AG04449 (cell line): ENCODE data around the gene ERICH6B.
"Not testable (repeated sequence)": the region's sequence is repeated elsewhere in the genome, so short reads cannot be mapped to it uniquely, and the experiment has no call there.

ENCODE experiments used
- CTCF ChIA-PET: fragments of 350-600 bp; formaldehyde crosslinking; extraction: SDS; loops from one replicate; lab custom pipeline; 2021; ENCODE audit warnings: antibody characterized with exemption; lab: Yijun Ruan, JAX
- POLR2A ChIA-PET: fragments of 400-600, 350-600 bp; formaldehyde crosslinking; extraction: SDS; loops from one replicate; lab custom pipeline; 2020; ENCODE audit warnings: antibody characterized with exemption, inconsistent platforms; lab: Yijun Ruan, JAX
- DNase-seq: peaks from one replicate; pipeline ENCODE4 v3.0.0-alpha.2; 2010; ENCODE audit warnings: low read depth, low spot score
- H3K4me3 ChIP-seq: 2 replicates; pipeline ENCODE4 v1.5.1; 2011; ENCODE audit warnings: low read depth, mild to moderate bottlenecking, control low read depth, low read length
- CTCF ChIP-seq: IDR thresholded peaks from one replicate; pipeline ENCODE4 v1.5.1; 2011; ENCODE audit warnings: mild to moderate bottlenecking, moderate library complexity, low read length, control low read depth, inconsistent platforms; ENCODE audit not compliant: insufficient read depth; ENCODE audit errors: missing control alignments

ERICH6B gene

GRCh38 chr13:45615501-45616101 lies at the start of gene ERICH6B:
ERICH6B (minus strand) TSS chr13:45615739; CDS start chr13:45597005, 18,734 bp downstream.
- no peak for TF ChIP-seq CTCF
- H3K4me3 ChIP-seq, result peak within 1 kb of the TSS; percentile 20
- ChIA-PET CTCF (interaction anchor here (1.0 to 1.7 kb wide), 2 partner anchors 10 to 511 kb away, joined by 3 read pairs; no protein-coding TSS in a partner anchor), POLR2A (no interaction called here)
- DNase-seq, result no peak

- H3K4me3 ChIP-seq, POLR2A ChIA-PET, DNase-seq: not testable (repeated sequence)
- CTCF ChIA-PET, result interaction anchor here (1.1 kb wide), 1 partner anchor 39 kb away, joined by 4 read pairs; no protein-coding TSS in a partner anchor
Observed at GRCh38 chr13:45662903-45663302, 47.4 kb upstream of the ERICH6B start.

GRCh38 chr13:45662162-45662561 lies 46.6 kb upstream of the ERICH6B start:
- no peak overlapping the region for H3K4me3 ChIP-seq
- no peak for TF ChIP-seq CTCF
- ChIA-PET CTCF (interaction anchor here (1.1 kb wide), 1 partner anchor 39 kb away, joined by 4 read pairs; no protein-coding TSS in a partner anchor), POLR2A (no interaction called here)
- no peak for DNase-seq

GRCh38 chr13:45660458-45660857 lies 44.9 kb upstream of the ERICH6B start:
- H3K4me3 ChIP-seq, DNase-seq, CTCF ChIA-PET: not testable (repeated sequence)
- POLR2A ChIA-PET, result interaction anchor here (0.6 kb wide), 1 partner anchor 24 kb away, joined by 3 read pairs; no protein-coding TSS in a partner anchor

GRCh38 chr13:45659536-45659935 lies 44.0 kb upstream of the ERICH6B start:
- no peak for TF ChIP-seq CTCF
- POLR2A ChIA-PET, result no interaction called here
- CTCF ChIA-PET, result no interaction called here

GRCh38 chr13:45658586-45659235 lies 43.2 kb upstream of the ERICH6B start:
- CTCF ChIA-PET, result no interaction called here
- peak; percentile 42 for DNase-seq
- TF ChIP-seq CTCF, result no peak
- H3K4me3 ChIP-seq, result no peak overlapping the region
- POLR2A ChIA-PET, result interaction anchor here (0.5 kb wide), 1 partner anchor 18 kb away, joined by 3 read pairs; no protein-coding TSS in a partner anchor

More at GRCh38 chr13:45659536-45659935, 44.0 kb upstream of the ERICH6B start:
- no peak for DNase-seq
- H3K4me3 ChIP-seq, result no peak overlapping the region

- CTCF ChIA-PET, result no interaction called here
- no peak for DNase-seq
- H3K4me3 ChIP-seq, result no peak overlapping the region
- POLR2A ChIA-PET, result no interaction called here
- TF ChIP-seq CTCF, result no peak
Observed at GRCh38 chr13:45654633-45655349, 39.3 kb upstream of the ERICH6B start.

- POLR2A ChIA-PET, H3K4me3 ChIP-seq, CTCF ChIA-PET, DNase-seq: not testable (repeated sequence)
Observed at GRCh38 chr13:45645263-45645662, 29.7 kb upstream of the ERICH6B start.

GRCh38 chr13:45642159-45642558 lies 26.6 kb upstream of the ERICH6B start:
- DNase-seq, POLR2A ChIA-PET, H3K4me3 ChIP-seq, CTCF ChIA-PET: not testable (repeated sequence)

- POLR2A ChIA-PET, DNase-seq, H3K4me3 ChIP-seq, CTCF ChIA-PET: not testable (repeated sequence)
Observed at GRCh38 chr13:45635291-45635690, 19.8 kb upstream of the ERICH6B start.
